ENCODE measurements around the gene PIGN. TPM values are rescaled to one million over a fixed set of nuclear protein-coding genes. Genes with fewer than 3 reads are reported as not detected.

The PIGN gene
- total and polyA plus RNA-seq, 2 of the 8 experiments (the other 6 are each of a cell fraction or from before 2014, with no cell fraction given), result 20.9 to 26.3 TPM

DNA sequence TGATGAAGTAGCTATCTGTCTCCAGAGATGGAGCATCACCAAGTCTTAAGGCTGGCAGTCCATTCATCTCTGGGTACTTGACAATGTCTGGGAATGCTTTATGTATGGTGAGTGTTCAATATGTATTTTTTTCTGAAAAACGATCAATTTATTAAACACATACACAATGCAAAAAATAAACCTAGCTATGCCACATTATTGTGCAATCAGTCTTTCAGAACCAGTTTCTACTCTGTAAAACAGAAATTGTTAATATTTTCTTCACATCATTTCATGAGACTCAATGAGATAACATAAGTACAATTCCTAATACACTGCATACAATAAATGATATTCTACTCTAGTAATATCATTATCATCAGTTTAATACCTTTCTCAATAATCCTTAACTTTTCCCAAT is 122.5 kb downstream of the PIGN start:
- WGBS, 2 experiments (ENCODE audit: extremely low coverage in 1 of 2, insufficient coverage in 1 of 2, insufficient read length in 1 of 2, insufficient replicate concordance in 2 of 2, low coverage in 1 of 2, low lambda C conversion rate in 2 of 2, missing lambda C conversion rate in 1 of 2), result 87% methylated on average over 1 of the region's 1 CpG; no CpG with 5 or more reads in 1 of the 2 experiments
- Histone ChIP-seq H3K36me3 (ENCODE audit: control insufficient read depth in 2 of 4, insufficient read depth in 4 of 4, low read length in 3 of 4) (0 out of 8 replicates have a peak, but pooled peaks cover 0 to 3% (median 0%) of the 10 kb centered on the region in 4 experiments), H3K79me1 (ENCODE audit: low read depth, low read length) (no peaks in the 10 kb centered on the region), H4K20me1 (replicated peaks in 1 of 2; ENCODE audit: control insufficient read depth in 1 of 2, insufficient read depth in 2 of 2, low read length in 2 of 2) (no peaks in the 10 kb centered on the region), H3K18ac (ENCODE audit: extremely low read depth, low read length) (no peak overlapping the region), H3K9ac (replicated peaks in 1 of 4; ENCODE audit: extremely low read depth in 1 of 4, low read depth in 3 of 4, low read length in 3 of 4) (no peak overlapping the region), H3K23me2 (ENCODE audit: low read depth, low read length) (no peaks in the 10 kb centered on the region), H3K23ac (ENCODE audit: insufficient read length) (no peak overlapping the region), H3K4me3 (ENCODE audit: extremely low read depth in 1 of 4, insufficient read depth in 2 of 4, low read depth in 3 of 4, low read length in 4 of 4) (no peak overlapping the region), H2AK5ac (ENCODE audit: low read depth, low read length) (no peak overlapping the region), H2AFZ (ENCODE audit: low read length) (no peak overlapping the region), H2BK5ac (ENCODE audit: low read depth, low read length) (no peak overlapping the region), H4K91ac (replicated peaks; ENCODE audit: insufficient read length, low read length) (no peak overlapping the region), H2BK20ac (ENCODE audit: low read length) (no peak overlapping the region), H3K4me1 (replicated peaks in 1 of 4; ENCODE audit: control insufficient read depth in 3 of 4, insufficient read depth in 4 of 4, low read length in 3 of 4) (no peaks in the 10 kb centered on the region), H3K9me3 (ENCODE audit: insufficient read depth in 2 of 2, low read depth in 1 of 2, low read length in 1 of 2) (no peaks in the 10 kb centered on the region), H3K4me2 (ENCODE audit: insufficient read depth in 1 of 2, low read depth in 2 of 2, low read length in 2 of 2) (no peak overlapping the region), H4K5ac (ENCODE audit: insufficient read length, low read depth, low read length) (no peak overlapping the region), H3K56ac (replicated peaks; ENCODE audit: insufficient read length, low read depth, low read length) (no peak overlapping the region), H3K79me2 (ENCODE audit: control insufficient read depth in 1 of 2, insufficient read depth in 2 of 2, low read length in 2 of 2) (no peaks in the 10 kb centered on the region), H3K4ac (replicated peaks; ENCODE audit: insufficient read length, low read depth, low read length) (no peak overlapping the region), H4K8ac (ENCODE audit: extremely low read depth, insufficient read depth, low read length) (no peak overlapping the region), H2BK120ac (replicated peaks; ENCODE audit: low read depth, low read length) (no peak overlapping the region), H2BK15ac (ENCODE audit: low read length) (no peak overlapping the region), H3K27ac (ENCODE audit: low read depth, low read length) (no peak overlapping the region), H3K27me3 (replicated peaks in 1 of 4; ENCODE audit: control insufficient read depth in 3 of 4, extremely low read depth in 1 of 4, insufficient read depth in 3 of 4, low read length in 3 of 4) (no peaks in the 10 kb centered on the region), H3K14ac (ENCODE audit: insufficient read length) (no peak overlapping the region), H2BK12ac (ENCODE audit: low read depth, low read length) (no peak overlapping the region)
- FAIRE-seq, result no peak
- ChIA-PET POLR2A (ENCODE audit: partially characterized antibody) (no interaction called here), CTCF (ENCODE audit: partially characterized antibody) (no interaction called here)
- DNase-seq (ENCODE audit: low read depth in 1 of 2, low spot score in 2 of 2), result no peak
- TF ChIP-seq CREB1 (IDR thresholded peaks at IDR 0.05) (no peak), CHD2 (IDR thresholded peaks at IDR 0.05; ENCODE audit: low read length) (no peak), RXRA (IDR thresholded peaks at IDR 0.05; ENCODE audit: insufficient read depth, low read depth, low read length) (no peak), SP2 (IDR thresholded peaks at IDR 0.05; ENCODE audit: low read length) (no peak), RBBP5 (IDR thresholded peaks at IDR 0.05; ENCODE audit: borderline replicate concordance, low read depth, low read length) (no peak), CBX5 (IDR thresholded peaks at IDR 0.05; ENCODE audit: low read depth, low read length) (no peak), HDAC2 (IDR thresholded peaks at IDR 0.05; ENCODE audit: borderline replicate concordance in 1 of 2, low read depth in 2 of 2, low read length in 2 of 2) (no peak), GABPA (IDR thresholded peaks at IDR 0.05; ENCODE audit: borderline replicate concordance, insufficient read depth, low read length) (no peak), TBP (IDR thresholded peaks at IDR 0.05; ENCODE audit: low read depth, low read length) (no peak), RFX5 (IDR thresholded peaks at IDR 0.05; ENCODE audit: borderline replicate concordance, low read depth, low read length) (no peak), YY1 (IDR thresholded peaks at IDR 0.05; ENCODE audit: low read depth, low read length) (no peak), CBX8 (IDR thresholded peaks at IDR 0.05; ENCODE audit: borderline replicate concordance, low read depth, low read length) (no peak), ZNF274 (IDR thresholded peaks at IDR 0.05; ENCODE audit: borderline replicate concordance, extremely low read depth, low read length) (no peak), JUN (IDR thresholded peaks at IDR 0.05; ENCODE audit: low read depth, low read length) (no peak), CEBPB (IDR thresholded peaks at IDR 0.05; ENCODE audit: low read depth, low read length) (no peak; the same call in 1 of the 2 replicates), ASH2L (IDR thresholded peaks at IDR 0.05; ENCODE audit: low read length) (no peak)

All from H1 (cell line).